Testis (tissue), 3 donors: ENCODE data around the gene ANTXR1. TPM values are rescaled to one million over a fixed set of nuclear protein-coding genes. Genes with fewer than 3 reads are reported as not detected.

Source experiments
- DNase-seq: peaks from one replicate; pipeline ENCODE4 v3.0.0-alpha.2; 2019
- H3K27ac ChIP-seq, 2 donors: fragments of 200-600 bp; sonication (generic); one replicate each; pipeline ENCODE4 v1.5.1; 2019
- H3K27me3 ChIP-seq: fragments of 200-600 bp; sonication (generic); one replicate; pipeline ENCODE4 v1.5.1; 2019
- H3K36me3 ChIP-seq: fragments of 200-600 bp; sonication (generic); one replicate; pipeline ENCODE4 v1.5.1; 2017; ENCODE audit warnings: low read depth; ENCODE audit errors: missing control alignments
- H3K4me1 ChIP-seq: fragments of 200-600 bp; sonication (generic); one replicate; pipeline ENCODE4 v1.5.1; 2019
- H3K4me3 ChIP-seq, 2 donors: fragments of 200-600 bp; sonication (generic); one replicate each; pipeline ENCODE4 v1.5.1; 2017 to 2019
- H3K9me3 ChIP-seq: fragments of 200-600 bp; sonication (generic); one replicate; pipeline ENCODE4 v1.5.1; 2017
- POLR2A ChIP-seq: fragments of 450-650 bp; IDR thresholded peaks from one replicate; pipeline ENCODE4 v1.6.1; 2017; ENCODE audit warnings: antibody characterized with exemption, mild to moderate bottlenecking, moderate library complexity
- WGBS, 2 donors: methylation state at CpG; one replicate each; pipeline ENCODE4 v1.1.5; 2018; 5-methylcytosine and 5-hydroxymethylcytosine counted together
- intact Hi-C: fragments of 100-400 bp; cut with DNase I; formaldehyde crosslinking; loops from one replicate; pipeline ENCODE4 v1.15.1; 2023; ENCODE audit warnings: low total_unique reads
- polyA plus RNA-seq: library from polyadenylated mRNA; stranded (reverse); fragments of 350-450 nt; fragmentation: Illumina TruSeq; extraction: RNeasy Lipid Tissue Mini Kit (QIAGEN cat#74804); gene quantifications from one replicate; pipeline ENCODE4 v1.2.3, GENCODE V29; 2014; ENCODE audit warnings: low read depth, low replicate concordance; ENCODE audit not compliant: insufficient read depth
- total RNA-seq, 2 donors: library from RNA; depleted of rRNA; stranded (reverse); fragments of >200 nt; gene quantifications; one replicate each; pipeline ENCODE4 v1.2.3, GENCODE V29; 2016
- TF ChIP-seq, protein P1 (sequence below), 3 experiments: fragments of 450-650 bp in 2 of 3; fragments of 200-600 bp in 1 of 3; sonication (generic) in 1 of 3; IDR thresholded peaks; one replicate each; pipeline ENCODE4 v1.5.1; 2016 to 2019; ENCODE audit warnings: antibody characterized with exemption in 3 of 3, mild to moderate bottlenecking in 2 of 3, moderate library complexity in 1 of 3

Gene ANTXR1
- total and polyA plus RNA-seq, 3 donors from 2014 or later = 16.6 to 35.7 (median 20.1) TPM

DNA sequence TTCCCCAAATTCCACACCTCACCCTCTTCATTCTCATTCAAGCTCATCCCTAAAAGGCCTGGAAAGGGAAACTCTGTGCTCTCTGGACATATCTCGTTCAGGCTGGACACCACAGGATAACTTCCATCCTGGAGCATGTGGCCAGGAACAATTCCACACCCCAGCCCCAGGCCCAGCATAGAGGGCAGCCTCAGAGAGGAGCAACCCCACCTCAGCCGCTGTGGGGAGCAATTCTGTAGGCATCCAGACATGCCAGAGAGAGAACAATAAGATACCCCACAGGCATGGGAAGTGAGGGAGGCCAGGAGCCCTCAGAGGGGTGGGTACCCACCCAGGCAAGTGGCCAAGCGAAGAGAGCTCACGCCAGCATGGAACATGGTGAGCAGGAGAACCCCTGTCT lies 230.7 kb downstream of the ANTXR1 start:
- no peak overlapping the region for H3K4me3 ChIP-seq
- no peaks in the 10 kb centered on the region for H3K36me3 ChIP-seq
- DNase-seq = no peak
- H3K9me3 ChIP-seq = no peaks in the 10 kb centered on the region
- H3K27ac ChIP-seq = no peak overlapping the region
- TF ChIP-seq, protein P1, sequence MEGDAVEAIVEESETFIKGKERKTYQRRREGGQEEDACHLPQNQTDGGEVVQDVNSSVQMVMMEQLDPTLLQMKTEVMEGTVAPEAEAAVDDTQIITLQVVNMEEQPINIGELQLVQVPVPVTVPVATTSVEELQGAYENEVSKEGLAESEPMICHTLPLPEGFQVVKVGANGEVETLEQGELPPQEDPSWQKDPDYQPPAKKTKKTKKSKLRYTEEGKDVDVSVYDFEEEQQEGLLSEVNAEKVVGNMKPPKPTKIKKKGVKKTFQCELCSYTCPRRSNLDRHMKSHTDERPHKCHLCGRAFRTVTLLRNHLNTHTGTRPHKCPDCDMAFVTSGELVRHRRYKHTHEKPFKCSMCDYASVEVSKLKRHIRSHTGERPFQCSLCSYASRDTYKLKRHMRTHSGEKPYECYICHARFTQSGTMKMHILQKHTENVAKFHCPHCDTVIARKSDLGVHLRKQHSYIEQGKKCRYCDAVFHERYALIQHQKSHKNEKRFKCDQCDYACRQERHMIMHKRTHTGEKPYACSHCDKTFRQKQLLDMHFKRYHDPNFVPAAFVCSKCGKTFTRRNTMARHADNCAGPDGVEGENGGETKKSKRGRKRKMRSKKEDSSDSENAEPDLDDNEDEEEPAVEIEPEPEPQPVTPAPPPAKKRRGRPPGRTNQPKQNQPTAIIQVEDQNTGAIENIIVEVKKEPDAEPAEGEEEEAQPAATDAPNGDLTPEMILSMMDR (IDR thresholded peaks at IDR 0.05) = no peak
- TF ChIP-seq POLR2A = no peak
- WGBS, 2 donors = 91 to 95% methylated on average over 4 of the region's 4 CpGs
- intact Hi-C loops = no loop called here
- no peaks in the 10 kb centered on the region for H3K27me3 ChIP-seq
- no peaks in the 10 kb centered on the region for H3K4me1 ChIP-seq

DNA sequence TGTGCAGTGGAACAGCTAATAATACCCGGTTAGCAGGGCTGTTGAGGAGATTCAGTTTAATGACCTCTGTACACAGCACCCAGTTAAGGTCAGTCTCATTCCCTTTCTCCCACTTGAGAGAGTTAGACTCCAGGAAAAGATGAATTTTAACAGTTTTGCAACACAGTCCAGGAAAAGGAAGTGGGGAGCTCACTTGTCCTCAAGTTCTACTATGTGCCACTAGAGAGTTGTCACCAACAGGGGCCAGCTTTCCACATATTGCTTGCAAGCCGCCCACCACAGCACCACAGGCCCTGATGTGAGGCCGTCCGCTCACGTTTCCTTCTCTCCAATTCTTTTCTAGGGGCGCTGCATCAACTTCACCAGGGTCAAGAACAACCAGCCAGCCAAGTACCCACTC lies 231.9 kb downstream of the ANTXR1 start:
- WGBS, 2 donors = 91 to 97% methylated on average over 6 of the region's 6 CpGs
- no peaks in the 10 kb centered on the region for H3K36me3 ChIP-seq
- no peaks in the 10 kb centered on the region for H3K4me1 ChIP-seq
- H3K9me3 ChIP-seq = no peaks in the 10 kb centered on the region
- intact Hi-C loops = no loop called here
- no peak for DNase-seq
- H3K27ac ChIP-seq = no peak overlapping the region
- TF ChIP-seq, protein P1 (IDR thresholded peaks at IDR 0.05) = no peak
- TF ChIP-seq POLR2A = no peak
- no peaks in the 10 kb centered on the region for H3K27me3 ChIP-seq
- no peak overlapping the region for H3K4me3 ChIP-seq

- H3K9me3 ChIP-seq = no peaks in the 10 kb centered on the region
- no peak for DNase-seq
- 87 to 94% methylated on average over 6 to 9 of the region's 9 CpGs for WGBS, 2 donors
Observed at GRCh38 chr2:69247583-69247982, 234.6 kb downstream of the ANTXR1 start.

DNA sequence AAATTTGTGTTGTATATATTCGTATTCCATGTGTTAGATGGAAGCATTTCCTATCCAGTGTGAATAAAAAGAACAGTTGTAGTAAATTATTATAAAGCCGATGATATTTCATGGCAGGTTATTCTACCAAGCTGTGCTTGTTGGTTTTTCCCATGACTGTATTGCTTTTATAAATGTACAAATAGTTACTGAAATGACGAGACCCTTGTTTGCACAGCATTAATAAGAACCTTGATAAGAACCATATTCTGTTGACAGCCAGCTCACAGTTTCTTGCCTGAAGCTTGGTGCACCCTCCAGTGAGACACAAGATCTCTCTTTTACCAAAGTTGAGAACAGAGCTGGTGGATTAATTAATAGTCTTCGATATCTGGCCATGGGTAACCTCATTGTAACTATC lies 235.3 kb downstream of the ANTXR1 start:
- Histone ChIP-seq H3K36me3 (no peaks in the 10 kb centered on the region), H3K9me3 (no peaks in the 10 kb centered on the region), H3K4me3 (no peak overlapping the region), H3K27me3 (no peaks in the 10 kb centered on the region), H3K27ac (no peak overlapping the region), H3K4me1 (no peaks in the 10 kb centered on the region)
- 86 to 87% methylated on average over 4 of the region's 4 CpGs for WGBS, 2 donors
- intact Hi-C loops = no loop called here
- TF ChIP-seq, protein P1 (IDR thresholded peaks at IDR 0.05) = no peak
- no peak for TF ChIP-seq POLR2A
- DNase-seq = no peak

More at GRCh38 chr2:69247583-69247982, 234.6 kb downstream of the ANTXR1 start:
- Histone ChIP-seq H3K27ac (no peak overlapping the region), H3K4me1 (no peaks in the 10 kb centered on the region), H3K4me3 (no peak overlapping the region), H3K36me3 (no peaks in the 10 kb centered on the region), H3K27me3 (no peaks in the 10 kb centered on the region)
- intact Hi-C loops = no loop called here
- TF ChIP-seq, protein P1 (IDR thresholded peaks at IDR 0.05) = no peak
- no peak for TF ChIP-seq POLR2A

DNA sequence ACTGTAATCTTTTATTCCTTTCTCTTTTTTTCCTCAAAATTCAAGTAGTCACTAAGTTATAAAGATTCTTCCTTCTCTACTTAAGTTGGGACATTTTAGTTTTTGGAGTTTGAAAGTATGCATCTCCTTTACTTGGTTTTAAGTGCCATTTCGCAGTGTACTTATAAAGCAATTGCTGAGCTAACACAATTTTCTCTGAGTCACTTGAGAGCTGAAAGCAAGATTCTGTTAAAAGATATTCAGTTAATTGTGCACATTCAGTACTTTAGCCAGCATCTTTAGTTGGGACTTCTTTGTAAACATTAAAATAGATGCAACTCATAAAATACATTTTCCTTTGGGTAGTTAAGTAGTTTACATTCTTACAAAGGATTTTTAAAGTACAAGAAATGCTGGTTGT lies 238.0 kb downstream of the ANTXR1 start:
- H3K36me3 ChIP-seq = no peaks in the 10 kb centered on the region
- intact Hi-C loops = no loop called here
- no peak overlapping the region for H3K27ac ChIP-seq
- TF ChIP-seq, protein P1 (IDR thresholded peaks at IDR 0.05) = no peak
- TF ChIP-seq POLR2A = no peak
- no peaks in the 10 kb centered on the region for H3K27me3 ChIP-seq
- H3K4me1 ChIP-seq = no peaks in the 10 kb centered on the region
- WGBS, 2 donors = 66 to 68% methylated on average over 1 of the region's 1 CpG
- no peak overlapping the region for H3K4me3 ChIP-seq
- no peaks in the 10 kb centered on the region for H3K9me3 ChIP-seq
- no peak for DNase-seq
